K562 (cell line): ENCODE data around the gene TENT4B. TPM values are rescaled to one million over a fixed set of nuclear protein-coding genes. Genes with fewer than 3 reads are reported as not detected.
A peak's percentile ranks its signal among the peaks of the same experiment; 100 is the strongest.

ENCODE experiments used
- CBX8 ChIP-seq: fragments of 200-600 bp; sonication (generic); IDR thresholded peaks from 2 replicates; pipeline ENCODE4 v1.6.1; 2012; ENCODE audit warnings: borderline replicate concordance, mixed run types, low read depth, mild to moderate bottlenecking, moderate library complexity, mixed read lengths, low read length, control low read depth, inconsistent platforms; ENCODE audit not compliant: poor library complexity, severe bottlenecking; ENCODE audit errors: extremely low read depth
- CTBP1 ChIP-seq: fragments of 450-650 bp; IDR thresholded peaks from 2 replicates; pipeline ENCODE4 v1.6.1; 2016; ENCODE audit warnings: borderline replicate concordance
- FOXM1 ChIP-seq, 2 experiments: fragments of 450-650 bp in 1 of 2; sonication (generic) in 1 of 2; formaldehyde crosslinking in 1 of 2; IDR thresholded peaks; 2 replicates each; pipeline versions ENCODE4 v1.6.1 to v1.9.0; 2017 to 2022; ENCODE audit warnings: low read depth in 2 of 2, mild to moderate bottlenecking in 2 of 2, missing genetic modification reagents in 1 of 2, moderate library complexity in 1 of 2
- JUN ChIP-seq, 2 experiments: sonication (generic) in 1 of 2; formaldehyde crosslinking in 1 of 2; IDR thresholded peaks; 2 replicates each; pipeline versions ENCODE4 v1.6.1 to v1.8.0; 2012 to 2022; ENCODE audit warnings: borderline replicate concordance in 2 of 2, mild to moderate bottlenecking in 2 of 2, improper control_type of control experiment in 1 of 2, low read depth in 1 of 2, low read length in 1 of 2, missing genetic modification reagents in 1 of 2
- LEF1 ChIP-seq: fragments of 450-650 bp; IDR thresholded peaks from 2 replicates; pipeline ENCODE4 v1.6.1; 2016; ENCODE audit warnings: mild to moderate bottlenecking
- MCM3 ChIP-seq: fragments of 450-650 bp; IDR thresholded peaks from 2 replicates; pipeline ENCODE4 v1.6.1; 2016
- MEIS2 ChIP-seq: fragments of 450-650 bp; IDR thresholded peaks from 2 replicates; pipeline ENCODE4 v1.6.1; 2014; ENCODE audit warnings: mild to moderate bottlenecking; ENCODE audit not compliant: partially characterized antibody
- NCOA1 ChIP-seq: fragments of 450-650 bp; IDR thresholded peaks from 2 replicates; pipeline ENCODE4 v1.6.1; 2016; ENCODE audit warnings: low read depth
- NFATC3 ChIP-seq: fragments of 450-650 bp; IDR thresholded peaks from 2 replicates; pipeline ENCODE4 v1.6.1; 2017; ENCODE audit warnings: mild to moderate bottlenecking
- NR2C1 ChIP-seq, 2 experiments: fragments of 450-650 bp; IDR thresholded peaks; 2 replicates each; pipeline ENCODE4 v1.6.1; 2017; ENCODE audit warnings: mild to moderate bottlenecking in 2 of 2, antibody characterized with exemption in 1 of 2, inconsistent platforms in 1 of 2, missing compliant biosample characterization in 1 of 2, missing genetic modification characterization in 1 of 2
- PHF8 ChIP-seq: fragments of 200-600 bp; sonication (generic); IDR thresholded peaks from 2 replicates; pipeline ENCODE4 v1.6.1; 2012; ENCODE audit warnings: mixed run types, mild to moderate bottlenecking, inconsistent platforms, low read length, moderate library complexity, borderline replicate concordance
- RBM39 ChIP-seq: fragments of 200-400 bp; formaldehyde crosslinking; optimal IDR thresholded peaks from 2 replicates; pipeline ENCODE3; 2018; ENCODE audit warnings: low read depth, low read length
- SIN3B ChIP-seq: fragments of 450-650 bp; IDR thresholded peaks from 2 replicates; pipeline ENCODE4 v1.6.1; 2017; ENCODE audit warnings: low read depth, mild to moderate bottlenecking, moderate library complexity
- SPI1 ChIP-seq: IDR thresholded peaks from 2 replicates; pipeline ENCODE4 v1.6.1; 2011; ENCODE audit warnings: low read depth, low read length, control low read depth, borderline replicate concordance
- ZFP36 ChIP-seq: fragments of 150-350 bp; IDR thresholded peaks from 2 replicates; pipeline ENCODE4 v1.6.1; 2018; ENCODE audit warnings: low read length, low read depth; ENCODE audit not compliant: partially characterized antibody
- ZNF143 ChIP-seq: sonication (generic); formaldehyde crosslinking; IDR thresholded peaks from 2 replicates; pipeline ENCODE4 v1.9.0; 2022; ENCODE audit warnings: mild to moderate bottlenecking, missing genetic modification reagents
- ZNF175 ChIP-seq: fragments of 200-800 bp; sonication (Bioruptor generic); IDR thresholded peaks from 2 replicates; pipeline ENCODE4 v1.6.1; 2016; ENCODE audit warnings: low read depth, mild to moderate bottlenecking, missing genetic modification characterization, missing compliant biosample characterization
- ZNF584 ChIP-seq: fragments of 200-800 bp; sonication (Bioruptor generic); IDR thresholded peaks from 2 replicates; pipeline ENCODE4 v1.6.1; 2016; ENCODE audit warnings: low read depth, mild to moderate bottlenecking, missing genetic modification characterization, missing compliant biosample characterization
- polyA plus RNA-seq, 8 experiments: library from polyadenylated mRNA; depleted of rRNA in 4 of 8; stranded (reverse) in 5 of 8; unstranded in 3 of 8; fragments of >200 nt; fragmentation: Nextera tagmentation in 2 of 8; fragmentation: Illumina TruSeq in 1 of 8; extraction: Ambion mirVana in 2 of 8; extraction: Trizol in 1 of 8; gene quantifications; 2 replicates each; pipeline versions ENCODE4 v1.2.1 to v1.2.3, GENCODE V29; 2011 to 2014; ENCODE audit warnings: inconsistent platforms in 1 of 8, missing spikeins in 1 of 8
- total RNA-seq, 7 experiments: library from RNA; depleted of rRNA in 6 of 7; stranded (reverse); fragments of >200 nt in 6 of 7; fragmentation: Illumina TruSeq in 2 of 7; extraction: Trizol in 2 of 7; gene quantifications; 2 replicates each; pipeline versions ENCODE4 v1.2.1 to v1.2.3, GENCODE V29; 2011 to 2021; ENCODE audit warnings: low replicate concordance in 1 of 7
- TF ChIP-seq, protein P1 (sequence below): fragments of 250-450 bp; sonication (Bioruptor Pico); IDR thresholded peaks from 2 replicates; pipeline ENCODE4 v1.8.0; 2022; ENCODE audit warnings: inconsistent platforms, mild to moderate bottlenecking, moderate library complexity, borderline replicate concordance
- TF ChIP-seq, protein P2 (sequence below): fragments of 450-650 bp; IDR thresholded peaks from 2 replicates; pipeline ENCODE4 v1.6.1; 2014; ENCODE audit warnings: low read depth, mild to moderate bottlenecking, moderate library complexity, borderline replicate concordance
- TF ChIP-seq, protein P3 (sequence below), 2 experiments: fragments of 450-650 bp in 1 of 2; sonication (generic) in 1 of 2; formaldehyde crosslinking in 1 of 2; IDR thresholded peaks in 1 of 2; conservative IDR thresholded peaks in 1 of 2; 2 replicates each; pipeline versions ENCODE4 v1.6.1 to v1.8.1; 2016 to 2023; ENCODE audit warnings: mild to moderate bottlenecking in 2 of 2, moderate library complexity in 2 of 2, inconsistent platforms in 1 of 2, missing genetic modification reagents in 1 of 2
- TF ChIP-seq, protein P4 (sequence below): fragments of 450-650 bp; IDR thresholded peaks from 2 replicates; pipeline ENCODE4 v1.6.1; 2016

Gene TENT4B
- total and polyA plus RNA-seq, 9 of the 15 experiments (the other 6 are each of a cell fraction or from before 2014, with no cell fraction given) = 5.2 to 8.4 (median 7.0) TPM

DNA sequence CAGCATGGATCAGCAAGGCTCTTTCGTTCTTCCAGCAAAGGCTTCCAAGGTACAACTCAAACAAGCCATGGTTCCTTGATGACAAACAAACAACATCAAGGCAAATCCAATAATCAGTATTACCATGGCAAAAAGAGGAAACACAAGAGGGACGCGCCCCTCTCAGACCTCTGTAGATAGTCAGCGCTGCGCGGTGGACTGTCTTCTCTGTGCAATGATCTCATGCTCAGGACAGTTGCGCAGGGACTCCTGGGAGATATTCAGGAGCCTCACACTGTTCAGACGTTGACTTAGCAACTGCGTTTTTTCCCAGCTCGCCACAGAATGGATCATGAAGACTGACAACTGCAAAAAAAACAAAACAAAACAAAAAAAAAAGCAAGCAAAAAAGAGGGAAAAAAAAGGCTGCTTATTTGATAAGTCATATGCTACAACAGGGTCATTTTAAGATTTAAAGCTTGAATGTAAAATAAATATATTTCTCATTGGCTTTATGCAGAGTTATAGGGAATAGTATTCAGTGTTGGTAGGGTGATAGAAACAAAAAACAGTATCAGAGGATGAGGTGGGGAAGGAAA lies 76.1 kb downstream of the TENT4B start (continued):
- TF ChIP-seq, protein P1, sequence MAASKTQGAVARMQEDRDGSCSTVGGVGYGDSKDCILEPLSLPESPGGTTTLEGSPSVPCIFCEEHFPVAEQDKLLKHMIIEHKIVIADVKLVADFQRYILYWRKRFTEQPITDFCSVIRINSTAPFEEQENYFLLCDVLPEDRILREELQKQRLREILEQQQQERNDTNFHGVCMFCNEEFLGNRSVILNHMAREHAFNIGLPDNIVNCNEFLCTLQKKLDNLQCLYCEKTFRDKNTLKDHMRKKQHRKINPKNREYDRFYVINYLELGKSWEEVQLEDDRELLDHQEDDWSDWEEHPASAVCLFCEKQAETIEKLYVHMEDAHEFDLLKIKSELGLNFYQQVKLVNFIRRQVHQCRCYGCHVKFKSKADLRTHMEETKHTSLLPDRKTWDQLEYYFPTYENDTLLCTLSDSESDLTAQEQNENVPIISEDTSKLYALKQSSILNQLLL (CRISPR knock-in tag) = no peak
- TF ChIP-seq, protein P2, sequence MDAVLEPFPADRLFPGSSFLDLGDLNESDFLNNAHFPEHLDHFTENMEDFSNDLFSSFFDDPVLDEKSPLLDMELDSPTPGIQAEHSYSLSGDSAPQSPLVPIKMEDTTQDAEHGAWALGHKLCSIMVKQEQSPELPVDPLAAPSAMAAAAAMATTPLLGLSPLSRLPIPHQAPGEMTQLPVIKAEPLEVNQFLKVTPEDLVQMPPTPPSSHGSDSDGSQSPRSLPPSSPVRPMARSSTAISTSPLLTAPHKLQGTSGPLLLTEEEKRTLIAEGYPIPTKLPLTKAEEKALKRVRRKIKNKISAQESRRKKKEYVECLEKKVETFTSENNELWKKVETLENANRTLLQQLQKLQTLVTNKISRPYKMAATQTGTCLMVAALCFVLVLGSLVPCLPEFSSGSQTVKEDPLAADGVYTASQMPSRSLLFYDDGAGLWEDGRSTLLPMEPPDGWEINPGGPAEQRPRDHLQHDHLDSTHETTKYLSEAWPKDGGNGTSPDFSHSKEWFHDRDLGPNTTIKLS = no peak
- peak; percentile 23; the same call in 1 of the 2 replicates for TF ChIP-seq FOXM1 (IDR thresholded peaks at IDR 0.05; ENCODE audit: low read depth)
- no peak for TF ChIP-seq FOXM1 (CRISPR knock-in tag; IDR thresholded peaks at IDR 0.05; ENCODE audit: low read depth)
- TF ChIP-seq MCM3 = no peak
- TF ChIP-seq ZFP36 = peak; percentile 46
- no peak for TF ChIP-seq SPI1
- TF ChIP-seq JUN (IDR thresholded peaks at IDR 0.05; ENCODE audit: borderline replicate concordance, low read depth, low read length) = peak; percentile 68
- 0 out of 2 replicates have a peak, but pooled peaks have one; percentile 34 for TF ChIP-seq JUN (CRISPR knock-in tag; IDR thresholded peaks at IDR 0.05; ENCODE audit: borderline replicate concordance)
- TF ChIP-seq, protein P3, sequence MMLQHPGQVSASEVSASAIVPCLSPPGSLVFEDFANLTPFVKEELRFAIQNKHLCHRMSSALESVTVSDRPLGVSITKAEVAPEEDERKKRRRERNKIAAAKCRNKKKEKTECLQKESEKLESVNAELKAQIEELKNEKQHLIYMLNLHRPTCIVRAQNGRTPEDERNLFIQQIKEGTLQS (IDR thresholded peaks at IDR 0.05) = peak; percentile 51
- TF ChIP-seq, protein P3 (CRISPR knock-in tag; conservative IDR thresholded peaks at IDR 0.05) = no peak
- no peak for TF ChIP-seq NR2C1 (IDR thresholded peaks at IDR 0.05)
- no peak for TF ChIP-seq NR2C1 (tag; IDR thresholded peaks at IDR 0.05)
- peak; percentile 27; the same call in 1 of the 2 replicates for TF ChIP-seq CTBP1
- TF ChIP-seq MEIS2 = peak; percentile 61
- TF ChIP-seq ZNF175 = peak; percentile 37; the same call in 1 of the 2 replicates
- no peak for TF ChIP-seq NCOA1
- TF ChIP-seq SIN3B = no peak
- no peak for TF ChIP-seq RBM39
- TF ChIP-seq NFATC3 = no peak
- TF ChIP-seq, protein P4, sequence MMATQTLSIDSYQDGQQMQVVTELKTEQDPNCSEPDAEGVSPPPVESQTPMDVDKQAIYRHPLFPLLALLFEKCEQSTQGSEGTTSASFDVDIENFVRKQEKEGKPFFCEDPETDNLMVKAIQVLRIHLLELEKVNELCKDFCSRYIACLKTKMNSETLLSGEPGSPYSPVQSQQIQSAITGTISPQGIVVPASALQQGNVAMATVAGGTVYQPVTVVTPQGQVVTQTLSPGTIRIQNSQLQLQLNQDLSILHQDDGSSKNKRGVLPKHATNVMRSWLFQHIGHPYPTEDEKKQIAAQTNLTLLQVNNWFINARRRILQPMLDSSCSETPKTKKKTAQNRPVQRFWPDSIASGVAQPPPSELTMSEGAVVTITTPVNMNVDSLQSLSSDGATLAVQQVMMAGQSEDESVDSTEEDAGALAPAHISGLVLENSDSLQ = peak; percentile 53
- no peak for TF ChIP-seq CBX8
- peak; percentile 54; the same call in 1 of the 2 replicates for TF ChIP-seq ZNF584
- TF ChIP-seq ZNF143 (CRISPR knock-in tag) = peak; percentile 65
- no peak for TF ChIP-seq LEF1
- no peak for TF ChIP-seq PHF8
